Skeletal muscle tissue (tissue), 4 donors: ENCODE data around the gene CACNA1G. TPM values are rescaled to one million over a fixed set of nuclear protein-coding genes. Genes with fewer than 3 reads are reported as not detected.

Experiments
- H3K27ac ChIP-seq: one replicate; pipeline ENCODE4 v1.7.0; 2013; ENCODE audit warnings: mild to moderate bottlenecking, low read depth, low read length, inconsistent platforms
- H3K27me3 ChIP-seq, 3 donors: one replicate each; pipeline ENCODE4 v1.7.0; 2013; ENCODE audit warnings: low read length in 3 of 3; ENCODE audit not compliant: control insufficient read depth in 3 of 3, insufficient read depth in 3 of 3
- H3K36me3 ChIP-seq, 3 donors: one replicate each; pipeline ENCODE4 v1.7.0; 2013; ENCODE audit warnings: low read length in 3 of 3; ENCODE audit not compliant: control insufficient read depth in 3 of 3, insufficient read depth in 3 of 3
- H3K4me1 ChIP-seq, 3 donors: one replicate each; pipeline ENCODE4 v1.7.0; 2013; ENCODE audit warnings: low read length in 3 of 3, mild to moderate bottlenecking in 3 of 3; ENCODE audit not compliant: control insufficient read depth in 3 of 3, insufficient read depth in 3 of 3
- H3K4me3 ChIP-seq, 3 donors: one replicate each; pipeline ENCODE4 v1.7.0; 2013; ENCODE audit warnings: low read length in 3 of 3
- H3K9ac ChIP-seq, 3 donors: one replicate each; pipeline ENCODE4 v1.7.0; 2013; ENCODE audit warnings: low read length in 3 of 3, mild to moderate bottlenecking in 3 of 3, moderate library complexity in 2 of 3, low read depth in 1 of 3
- H3K9me3 ChIP-seq, 3 donors: one replicate each; pipeline ENCODE4 v1.7.0; 2013; ENCODE audit warnings: low read length in 3 of 3; ENCODE audit not compliant: control insufficient read depth in 3 of 3
- total RNA-seq: library from RNA; depleted of rRNA; stranded (reverse); fragments of >200 nt; gene quantifications from one replicate; pipeline ENCODE4 v1.2.3, GENCODE V29; 2014
- donor health status: Osteomylitis.

CACNA1G gene
- total RNA-seq, 1 donor from 2014 or later: 3.7 TPM

DNA sequence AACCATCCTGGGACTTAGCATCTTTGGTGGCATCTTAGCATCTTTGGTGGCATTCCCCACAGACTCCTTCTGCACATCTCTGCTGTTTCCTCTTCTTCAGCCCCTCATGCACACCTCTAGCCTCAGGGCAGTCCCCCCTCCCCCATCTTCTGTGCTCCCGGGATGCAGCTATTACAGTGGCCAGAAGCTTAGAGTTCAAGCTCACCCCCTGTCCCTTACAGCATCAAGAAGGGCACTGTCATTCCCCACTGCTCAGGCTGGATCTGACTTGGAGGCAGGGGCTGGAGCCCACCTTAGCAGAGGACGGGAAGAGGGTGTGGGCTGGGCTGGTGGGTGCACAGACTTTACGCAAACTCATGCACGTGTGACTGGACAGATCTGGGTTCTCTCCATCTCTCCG is 27.3 kb upstream of the CACNA1G start:
- peak overlapping the region in 1 of 3 donors; percentile 40 for H3K9ac ChIP-seq
- H3K4me1 ChIP-seq: peaks cover 16 to 27% (median 17%) of the 10 kb centered on the region in 3 donors
- H3K27me3 ChIP-seq: peaks cover 29 to 44% (median 38%) of the 10 kb centered on the region in 3 donors
- no peaks in the 10 kb centered on the region for H3K9me3 ChIP-seq
- H3K27ac ChIP-seq: no peak overlapping the region
- H3K4me3 ChIP-seq: no peak overlapping the region
- no peaks in the 10 kb centered on the region for H3K36me3 ChIP-seq

GRCh38 chr17:50533720-50534148 is 26.8 kb upstream of the CACNA1G start:
- Histone ChIP-seq H3K27me3 (peaks cover 29 to 40% (median 38%) of the 10 kb centered on the region in 3 donors), H3K9me3 (no peaks in the 10 kb centered on the region), H3K4me3 (peak overlapping the region in 2 of 3 donors; percentile 35 to 40), H3K9ac (peak overlapping the region in 1 of 3 donors; percentile 40), H3K27ac (no peak overlapping the region), H3K36me3 (no peaks in the 10 kb centered on the region), H3K4me1 (peaks cover 16 to 27% (median 17%) of the 10 kb centered on the region in 3 donors)

DNA sequence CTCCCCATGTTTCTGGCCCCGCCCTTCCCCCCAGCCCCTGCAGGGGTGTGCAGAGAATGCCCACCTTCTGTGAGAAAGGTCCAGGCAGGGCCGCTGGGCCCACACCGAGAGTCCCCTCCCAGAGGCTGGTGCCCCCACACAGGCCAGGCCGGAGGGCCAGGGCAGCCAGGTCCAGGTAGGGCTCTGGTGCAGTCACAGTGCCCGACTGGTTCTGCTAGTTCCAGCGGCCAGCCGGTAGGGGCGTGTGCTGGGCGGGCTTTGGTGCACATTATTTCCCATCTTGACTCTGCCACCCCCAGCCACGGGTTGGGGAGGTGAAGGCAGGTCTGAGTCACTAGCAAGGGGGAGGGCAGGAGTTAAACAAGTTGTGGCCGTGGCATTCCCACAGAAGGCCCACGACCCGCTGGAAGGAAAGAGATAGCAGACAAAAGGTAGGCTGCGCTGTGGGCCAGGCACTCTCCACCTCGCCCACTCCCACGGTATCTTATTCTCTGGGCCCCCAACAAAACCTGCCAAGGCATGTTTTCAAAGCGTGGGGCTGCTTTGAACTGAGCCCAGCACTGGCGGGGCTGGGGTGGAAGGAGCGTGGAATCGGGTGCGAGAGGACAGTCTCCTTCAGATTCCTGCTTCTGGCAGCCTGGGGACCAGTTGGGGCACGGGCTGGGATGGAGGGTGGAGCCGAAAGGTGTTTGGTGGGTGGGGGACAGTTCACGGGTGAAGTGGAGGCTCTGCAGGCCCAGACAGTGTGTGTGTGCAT is 26.1 kb upstream of the CACNA1G start:
- H3K36me3 ChIP-seq: peaks cover 0 to under 1% (median 0%) of the 10 kb centered on the region in 3 donors

GRCh38 chr17:50534979-50535326 is 25.6 kb upstream of the CACNA1G start:
- peaks cover 29 to 35% (median 32%) of the 10 kb centered on the region in 3 donors for H3K27me3 ChIP-seq
- no peaks in the 10 kb centered on the region for H3K9me3 ChIP-seq
- H3K27ac ChIP-seq: no peak overlapping the region
- peaks cover 0 to 2% (median 0%) of the 10 kb centered on the region in 3 donors for H3K36me3 ChIP-seq
- no peak overlapping the region for H3K4me3 ChIP-seq
- H3K4me1 ChIP-seq: peaks cover 16 to 27% (median 17%) of the 10 kb centered on the region in 3 donors
- no peak overlapping the region for H3K9ac ChIP-seq

More for the DNA sequence above, 26.1 kb upstream of the CACNA1G start:
- peaks cover 16 to 27% (median 17%) of the 10 kb centered on the region in 3 donors for H3K4me1 ChIP-seq
- H3K27ac ChIP-seq: no peak overlapping the region
- peak overlapping the region in 2 of 3 donors; percentile 3 to 6 for H3K9ac ChIP-seq
- peaks cover 29 to 35% (median 34%) of the 10 kb centered on the region in 3 donors for H3K27me3 ChIP-seq
- peak overlapping the region in 1 of 3 donors; percentile 40 for H3K4me3 ChIP-seq
- no peaks in the 10 kb centered on the region for H3K9me3 ChIP-seq

- peaks cover 0 to 2% (median 0%) of the 10 kb centered on the region in 3 donors for H3K36me3 ChIP-seq
- H3K4me3 ChIP-seq: no peak overlapping the region
- H3K27me3 ChIP-seq: peaks cover 29 to 34% (median 32%) of the 10 kb centered on the region in 3 donors
- H3K9ac ChIP-seq: no peak overlapping the region
- no peak overlapping the region for H3K27ac ChIP-seq
- H3K9me3 ChIP-seq: no peaks in the 10 kb centered on the region
- peaks cover 16 to 27% (median 17%) of the 10 kb centered on the region in 3 donors for H3K4me1 ChIP-seq
These were observed 25.1 kb upstream of the CACNA1G start for GRCh38 chr17:50535407-50535806.

GRCh38 chr17:50536683-50537646 is 23.6 kb upstream of the CACNA1G start:
- no peak overlapping the region for H3K9ac ChIP-seq
- H3K4me1 ChIP-seq: peaks cover 23 to 38% (median 24%) of the 10 kb centered on the region in 3 donors
- H3K4me3 ChIP-seq: no peak overlapping the region
- H3K27ac ChIP-seq: no peak overlapping the region
- no peaks in the 10 kb centered on the region for H3K9me3 ChIP-seq
- H3K36me3 ChIP-seq: peaks cover 0 to 2% (median 0%) of the 10 kb centered on the region in 3 donors
- peaks cover 19 to 23% (median 20%) of the 10 kb centered on the region in 3 donors for H3K27me3 ChIP-seq

DNA sequence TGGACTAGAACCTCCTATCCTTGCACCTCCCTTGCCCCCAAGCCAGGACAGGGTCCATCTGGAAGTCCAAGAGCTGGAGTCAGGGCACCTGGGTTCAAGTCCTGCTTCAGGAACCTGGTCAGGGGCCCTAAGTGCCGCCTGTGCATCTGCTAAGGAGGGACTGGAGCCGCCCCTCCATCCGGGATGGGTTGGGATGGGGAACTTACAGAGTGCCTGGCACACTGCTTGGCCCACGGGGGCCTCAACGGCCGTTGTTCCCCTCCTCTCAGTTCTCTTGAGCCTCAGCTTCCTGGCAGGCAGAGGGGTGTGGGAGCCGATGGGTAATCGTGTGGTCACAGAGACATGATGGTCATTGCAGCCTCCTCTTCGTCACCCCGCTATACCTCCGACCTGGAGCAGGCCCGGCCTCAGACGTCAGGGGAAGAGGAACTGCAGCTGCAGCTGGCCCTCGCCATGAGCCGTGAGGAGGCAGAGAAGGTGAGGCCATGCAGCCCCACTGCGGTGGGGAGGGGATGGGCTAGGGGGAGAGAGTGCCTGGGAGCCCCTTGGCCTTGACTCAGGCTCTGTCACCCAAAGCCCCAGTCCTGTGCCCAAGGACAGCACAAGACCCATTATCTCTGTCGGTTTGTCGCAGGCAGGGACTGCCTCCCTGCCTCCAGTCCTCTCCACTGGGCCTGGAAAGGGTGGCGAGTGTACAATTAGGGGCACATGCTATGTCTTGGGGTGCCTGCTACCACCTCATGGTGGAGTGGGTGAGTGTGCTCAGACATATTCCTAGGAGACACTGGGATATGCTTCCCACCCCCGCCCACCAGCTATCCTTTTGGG is 22.6 kb upstream of the CACNA1G start:
- Histone ChIP-seq H3K36me3 (peaks cover 0 to 2% (median 0%) of the 10 kb centered on the region in 3 donors), H3K9me3 (no peaks in the 10 kb centered on the region), H3K9ac (peak overlapping the region in 1 of 3 donors; percentile 8), H3K4me3 (no peak overlapping the region), H3K4me1 (peaks cover 28 to 38% (median 28%) of the 10 kb centered on the region in 3 donors), H3K27ac (no peak overlapping the region), H3K27me3 (peaks cover 9 to 14% (median 13%) of the 10 kb centered on the region in 3 donors)

- H3K4me1 ChIP-seq: peaks cover 21 to 32% (median 22%) of the 10 kb centered on the region in 3 donors
- peaks cover 0 to 2% (median 0%) of the 10 kb centered on the region in 3 donors for H3K36me3 ChIP-seq
- no peak overlapping the region for H3K4me3 ChIP-seq
- no peak overlapping the region for H3K9ac ChIP-seq
- H3K27ac ChIP-seq: no peak overlapping the region
- H3K27me3 ChIP-seq: peaks cover under 1 to 7% (median 5%) of the 10 kb centered on the region in 3 donors
- H3K9me3 ChIP-seq: no peaks in the 10 kb centered on the region
These were observed 21.7 kb upstream of the CACNA1G start for GRCh38 chr17:50538549-50539410.
